Endothelial cell (in vitro differentiated cells): ENCODE measurements around the gene PDE4D. TPM values are rescaled to one million over a fixed set of nuclear protein-coding genes. Genes with fewer than 3 reads are reported as not detected.

Source experiments
- DNase-seq: peaks from one replicate; pipeline ENCODE4 v3.0.0; 2021; ENCODE audit warnings: low spot score
- H3K27ac Mint-ChIP-seq: one replicate; pipeline ENCODE4 v1.8.0; 2021; ENCODE audit warnings: mixed read lengths, inconsistent platforms; ENCODE audit not compliant: unreplicated experiment
- H3K27me3 Mint-ChIP-seq: one replicate; pipeline ENCODE4 v1.8.0; 2021; ENCODE audit warnings: mild to moderate bottlenecking, moderate library complexity, mixed read lengths, inconsistent platforms; ENCODE audit not compliant: unreplicated experiment
- H3K36me3 Mint-ChIP-seq: one replicate; pipeline ENCODE4 v1.8.0; 2021; ENCODE audit warnings: mild to moderate bottlenecking, low read depth, mixed read lengths, inconsistent platforms; ENCODE audit not compliant: unreplicated experiment
- H3K4me1 Mint-ChIP-seq: one replicate; pipeline ENCODE4 v1.8.0; 2021; ENCODE audit warnings: mild to moderate bottlenecking, mixed read lengths, inconsistent platforms; ENCODE audit not compliant: unreplicated experiment
- H3K4me3 Mint-ChIP-seq: one replicate; pipeline ENCODE4 v1.8.0; 2021; ENCODE audit warnings: mild to moderate bottlenecking, mixed read lengths, inconsistent platforms; ENCODE audit not compliant: unreplicated experiment
- H3K9me3 Mint-ChIP-seq: one replicate; pipeline ENCODE4 v1.8.0; 2021; ENCODE audit warnings: mixed read lengths, inconsistent platforms; ENCODE audit not compliant: unreplicated experiment
- total RNA-seq: library from RNA; stranded (reverse); fragmentation: NEBNext Ultra II Directional; extraction: Animal tissue kit (Norgen Biotek cat#: 25700); gene quantifications from one replicate; pipeline ENCODE4 v1.2.1, GENCODE V29; 2021; ENCODE audit not compliant: unreplicated experiment
- TF ChIP-seq, protein P1 (sequence below): fragments of 200-600 bp; sonication (generic); IDR thresholded peaks from one replicate; pipeline ENCODE4 v1.5.0; 2021; ENCODE audit warnings: antibody characterized with exemption; ENCODE audit not compliant: unreplicated experiment

PDE4D gene
- total RNA-seq, 1 donor from 2014 or later: 9.4 TPM

DNA sequence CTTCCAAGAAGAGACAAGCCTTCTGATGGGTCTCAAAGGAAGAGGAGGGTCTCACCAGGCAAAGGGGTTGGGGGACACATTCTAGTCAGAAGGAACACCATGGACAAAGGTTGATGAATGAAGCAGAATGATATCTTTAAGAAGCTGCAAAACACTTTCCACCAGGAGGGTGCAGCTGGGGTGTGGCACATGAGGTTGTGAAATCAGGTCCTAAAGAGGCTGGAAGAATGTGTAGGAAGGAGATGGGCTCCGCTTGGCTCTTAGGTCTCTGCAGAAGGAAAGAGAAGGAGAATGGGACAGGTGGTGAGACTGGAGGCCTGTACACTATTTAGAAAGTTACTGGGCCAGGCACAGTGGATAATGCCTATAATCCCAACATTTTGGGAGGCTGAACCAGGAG lies 328.6 kb downstream of the PDE4D start:
- Mint-ChIP-seq H3K4me1 (peaks cover 21% of the 10 kb centered on the region), H3K9me3 (no peaks in the 10 kb centered on the region), H3K27ac (no peak overlapping the region), H3K36me3 (no peaks in the 10 kb centered on the region), H3K4me3 (no peak overlapping the region), H3K27me3 (peaks cover 1% of the 10 kb centered on the region)
- DNase-seq: no peak
- TF ChIP-seq, protein P1, sequence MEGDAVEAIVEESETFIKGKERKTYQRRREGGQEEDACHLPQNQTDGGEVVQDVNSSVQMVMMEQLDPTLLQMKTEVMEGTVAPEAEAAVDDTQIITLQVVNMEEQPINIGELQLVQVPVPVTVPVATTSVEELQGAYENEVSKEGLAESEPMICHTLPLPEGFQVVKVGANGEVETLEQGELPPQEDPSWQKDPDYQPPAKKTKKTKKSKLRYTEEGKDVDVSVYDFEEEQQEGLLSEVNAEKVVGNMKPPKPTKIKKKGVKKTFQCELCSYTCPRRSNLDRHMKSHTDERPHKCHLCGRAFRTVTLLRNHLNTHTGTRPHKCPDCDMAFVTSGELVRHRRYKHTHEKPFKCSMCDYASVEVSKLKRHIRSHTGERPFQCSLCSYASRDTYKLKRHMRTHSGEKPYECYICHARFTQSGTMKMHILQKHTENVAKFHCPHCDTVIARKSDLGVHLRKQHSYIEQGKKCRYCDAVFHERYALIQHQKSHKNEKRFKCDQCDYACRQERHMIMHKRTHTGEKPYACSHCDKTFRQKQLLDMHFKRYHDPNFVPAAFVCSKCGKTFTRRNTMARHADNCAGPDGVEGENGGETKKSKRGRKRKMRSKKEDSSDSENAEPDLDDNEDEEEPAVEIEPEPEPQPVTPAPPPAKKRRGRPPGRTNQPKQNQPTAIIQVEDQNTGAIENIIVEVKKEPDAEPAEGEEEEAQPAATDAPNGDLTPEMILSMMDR: no peak

DNA sequence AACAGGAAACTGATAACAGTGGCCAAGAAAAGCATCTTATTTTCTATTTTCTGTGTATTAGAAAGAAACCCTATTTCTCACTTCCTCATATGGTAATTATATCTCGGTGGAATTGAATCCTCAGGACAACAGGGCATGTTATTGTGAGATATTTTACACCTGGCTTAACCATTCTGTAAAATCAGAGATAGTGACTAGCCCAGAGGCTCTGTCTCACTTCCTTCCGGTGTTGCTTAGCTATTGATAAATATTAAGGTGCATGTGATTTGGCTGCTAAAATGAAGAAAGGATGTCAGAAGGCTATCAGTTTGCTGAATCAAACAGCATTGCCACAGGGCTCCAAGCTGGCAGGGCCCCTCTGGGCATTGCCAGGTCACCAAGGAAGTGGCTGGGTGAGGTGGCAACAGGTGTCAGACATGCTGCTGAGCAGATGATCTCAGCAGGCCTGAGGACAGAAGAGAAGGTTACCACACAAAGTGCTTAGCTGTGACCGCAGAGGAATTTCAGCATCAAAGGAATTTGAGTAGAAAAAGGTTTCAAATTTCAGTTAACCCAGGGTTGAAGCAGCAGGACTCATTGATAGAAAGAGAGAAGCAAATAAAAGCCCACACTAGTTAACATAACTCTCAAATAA lies 330.7 kb downstream of the PDE4D start:
- Mint-ChIP-seq H3K27me3 (peaks cover 1% of the 10 kb centered on the region), H3K27ac (no peak overlapping the region), H3K36me3 (no peaks in the 10 kb centered on the region), H3K9me3 (no peaks in the 10 kb centered on the region), H3K4me1 (peaks cover 19% of the 10 kb centered on the region), H3K4me3 (no peak overlapping the region)
- DNase-seq: no peak
- TF ChIP-seq, protein P1: no peak

DNA sequence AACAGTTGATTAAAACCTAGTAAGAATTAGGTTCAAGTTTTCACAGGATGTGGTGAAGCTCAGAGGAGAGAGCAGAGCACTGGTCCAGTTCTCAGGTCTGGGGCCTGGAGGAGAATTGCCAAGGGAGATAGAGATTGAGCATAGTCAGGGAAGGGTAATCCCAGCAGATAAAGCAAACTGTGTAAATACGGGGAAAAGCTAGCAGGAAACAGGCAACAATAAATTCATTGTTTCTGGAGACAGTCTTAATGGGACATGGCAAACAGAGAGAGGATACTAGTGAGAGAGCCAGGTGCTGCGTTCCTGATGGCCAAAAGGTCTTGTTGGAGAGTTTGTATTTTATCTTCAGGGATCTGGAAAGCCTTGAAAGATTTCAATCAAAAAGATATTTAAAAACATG lies 333.0 kb downstream of the PDE4D start:
- no peaks in the 10 kb centered on the region for H3K36me3 Mint-ChIP-seq
- no peak overlapping the region for H3K4me3 Mint-ChIP-seq
- peak overlapping the region; percentile 65 for H3K27ac Mint-ChIP-seq
- H3K4me1 Mint-ChIP-seq: peaks cover 19% of the 10 kb centered on the region
- no peak for DNase-seq
- H3K27me3 Mint-ChIP-seq: no peaks in the 10 kb centered on the region
- H3K9me3 Mint-ChIP-seq: no peaks in the 10 kb centered on the region
- TF ChIP-seq, protein P1: no peak

DNA sequence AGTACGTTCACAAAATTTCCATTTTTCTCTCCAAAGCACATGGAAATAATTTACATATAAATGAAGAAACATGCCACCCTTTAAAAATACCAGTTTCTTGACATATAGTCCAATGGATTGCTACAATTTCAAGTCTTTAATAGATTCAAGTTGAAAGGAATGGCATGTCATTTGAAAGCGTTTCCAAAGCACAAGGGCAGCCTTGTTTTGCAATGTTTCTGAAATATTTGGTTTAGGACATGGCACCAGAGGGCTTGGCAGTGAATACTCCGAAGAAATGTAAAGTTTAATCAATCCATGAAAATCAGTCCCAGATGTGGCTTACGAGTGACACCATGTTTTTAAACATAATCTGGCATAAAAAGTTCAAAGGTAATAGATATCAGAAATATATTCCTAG lies 333.7 kb downstream of the PDE4D start:
- no peak for DNase-seq
- Mint-ChIP-seq H3K27ac (no peak overlapping the region), H3K4me3 (no peak overlapping the region), H3K9me3 (no peaks in the 10 kb centered on the region), H3K36me3 (no peaks in the 10 kb centered on the region), H3K27me3 (no peaks in the 10 kb centered on the region), H3K4me1 (peaks cover 19% of the 10 kb centered on the region)
- TF ChIP-seq, protein P1: no peak

DNA sequence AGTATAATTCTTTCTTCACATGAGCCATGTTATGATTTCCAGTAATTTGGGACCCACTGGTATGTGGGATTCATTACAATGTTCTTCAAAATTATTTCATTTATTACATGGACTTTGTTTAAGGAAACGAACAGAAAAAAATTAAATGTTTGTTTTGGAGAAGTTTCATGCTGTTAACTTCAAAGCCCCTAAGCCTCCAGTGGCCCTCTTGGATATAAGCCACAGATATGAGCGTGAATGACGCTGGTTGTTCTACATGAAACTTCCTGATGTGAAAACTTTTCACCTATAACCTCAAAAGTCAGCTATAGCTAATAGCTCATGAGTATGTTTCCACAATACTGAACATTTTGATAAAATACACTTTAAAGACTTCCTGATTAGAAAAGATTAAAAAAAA lies 334.2 kb downstream of the PDE4D start:
- Mint-ChIP-seq H3K4me3 (no peak overlapping the region), H3K4me1 (peaks cover 19% of the 10 kb centered on the region)

More for the DNA sequence above, 334.2 kb downstream of the PDE4D start:
- Mint-ChIP-seq H3K36me3 (no peaks in the 10 kb centered on the region), H3K9me3 (no peaks in the 10 kb centered on the region), H3K27ac (no peak overlapping the region), H3K27me3 (no peaks in the 10 kb centered on the region)
- TF ChIP-seq, protein P1: no peak
- no peak for DNase-seq
